H9 (cell line): ENCODE measurements around the gene PXN. TPM values are rescaled to one million over a fixed set of nuclear protein-coding genes. Genes with fewer than 3 reads are reported as not detected.

Source experiments
- DNase-seq: peaks from one replicate; pipeline ENCODE4 v3.0.0-alpha.2; 2017
- H2AFZ ChIP-seq: one replicate; pipeline ENCODE4 v1.6.1; 2013; ENCODE audit warnings: mild to moderate bottlenecking, low read length, control low read depth, moderate library complexity
- H2AK5ac ChIP-seq: 2 replicates; pipeline ENCODE4 v1.6.1; 2013; ENCODE audit warnings: low read length, control low read depth, mixed read lengths; ENCODE audit not compliant: insufficient read length
- H2BK120ac ChIP-seq: one replicate; pipeline ENCODE4 v1.6.1; 2013; ENCODE audit warnings: low read depth, mild to moderate bottlenecking, low read length, control low read depth, inconsistent platforms; ENCODE audit not compliant: poor library complexity, severe bottlenecking
- H2BK12ac ChIP-seq: 2 replicates; pipeline ENCODE4 v1.6.1; 2013; ENCODE audit warnings: low read length, control low read depth, mixed read lengths, low read depth; ENCODE audit not compliant: insufficient read length
- H2BK15ac ChIP-seq: 2 replicates; pipeline ENCODE4 v1.6.1; 2013; ENCODE audit warnings: low read depth, low read length, control low read depth
- H2BK20ac ChIP-seq: one replicate; pipeline ENCODE4 v1.6.1; 2013; ENCODE audit warnings: low read depth, mild to moderate bottlenecking, low read length, control low read depth, inconsistent platforms; ENCODE audit not compliant: poor library complexity, severe bottlenecking
- H2BK5ac ChIP-seq: 2 replicates; pipeline ENCODE4 v1.6.1; 2013; ENCODE audit warnings: low read length, control low read depth, mixed read lengths; ENCODE audit not compliant: insufficient read length
- H3K14ac ChIP-seq: 2 replicates; pipeline ENCODE4 v1.6.1; 2013; ENCODE audit warnings: low read length, control low read depth; ENCODE audit not compliant: insufficient read depth
- H3K18ac ChIP-seq: 2 replicates; pipeline ENCODE4 v1.6.1; 2013; ENCODE audit warnings: low read depth, mild to moderate bottlenecking, mixed read lengths, low read length, control low read depth; ENCODE audit not compliant: insufficient read length
- H3K23ac ChIP-seq: 2 replicates; pipeline ENCODE4 v1.6.1; 2013; ENCODE audit warnings: low read length, control low read depth, mixed read lengths, low read depth; ENCODE audit not compliant: insufficient read length
- H3K23me2 ChIP-seq: 2 replicates; pipeline ENCODE4 v1.6.1; 2013; ENCODE audit warnings: low read depth, mild to moderate bottlenecking, mixed read lengths, low read length, control low read depth; ENCODE audit not compliant: insufficient read length, poor library complexity, severe bottlenecking
- H3K27ac ChIP-seq: 2 replicates; pipeline ENCODE4 v1.5.1; 2013; ENCODE audit warnings: low read length, control low read depth, mixed read lengths, low read depth; ENCODE audit not compliant: insufficient read length
- H3K27me3 ChIP-seq: 2 replicates; pipeline ENCODE4 v1.6.1; 2013; ENCODE audit warnings: low read length, control low read depth, inconsistent platforms; ENCODE audit not compliant: insufficient read depth
- H3K4ac ChIP-seq: 2 replicates; pipeline ENCODE4 v1.6.1; 2013; ENCODE audit warnings: low read depth, mild to moderate bottlenecking, control low read depth, inconsistent platforms, low read length, moderate library complexity
- H3K4me1 ChIP-seq: 2 replicates; pipeline ENCODE4 v1.6.1; 2013; ENCODE audit warnings: low read length, control low read depth, inconsistent platforms; ENCODE audit not compliant: insufficient read depth
- H3K4me2 ChIP-seq: 2 replicates; pipeline ENCODE4 v1.6.1; 2013; ENCODE audit warnings: low read length, control low read depth, mixed read lengths; ENCODE audit not compliant: insufficient read length, insufficient read depth
- H3K56ac ChIP-seq: 2 replicates; pipeline ENCODE4 v1.6.1; 2013; ENCODE audit warnings: low read depth, mild to moderate bottlenecking, mixed read lengths, low read length, control low read depth; ENCODE audit not compliant: insufficient read length
- H3K79me1 ChIP-seq: 2 replicates; pipeline ENCODE4 v1.6.1; 2013; ENCODE audit warnings: low read depth, mild to moderate bottlenecking, moderate library complexity, low read length, control low read depth, inconsistent platforms; ENCODE audit not compliant: insufficient read depth, poor library complexity, severe bottlenecking
- H3K79me2 ChIP-seq: 2 replicates; pipeline ENCODE4 v1.6.1; 2013; ENCODE audit warnings: low read length, control low read depth, inconsistent platforms; ENCODE audit not compliant: insufficient read depth
- H3K9ac ChIP-seq: 2 replicates; pipeline ENCODE4 v1.6.1; 2013; ENCODE audit warnings: low read length, control low read depth, mixed read lengths; ENCODE audit not compliant: insufficient read length; ENCODE audit errors: extremely low read depth
- H3K9me3 ChIP-seq: one replicate; pipeline ENCODE4 v1.6.1; 2013; ENCODE audit warnings: low read depth, low read length, inconsistent platforms; ENCODE audit not compliant: control insufficient read depth
- H3T11ph ChIP-seq: one replicate; pipeline ENCODE4 v1.6.1; 2013; ENCODE audit warnings: mild to moderate bottlenecking, low read length, control low read depth, inconsistent platforms
- H4K20me1 ChIP-seq: one replicate; pipeline ENCODE4 v1.6.1; 2013; ENCODE audit not compliant: control insufficient read depth, insufficient read length, insufficient read depth
- H4K5ac ChIP-seq: 2 replicates; pipeline ENCODE4 v1.6.1; 2013; ENCODE audit warnings: low read depth, mild to moderate bottlenecking, mixed read lengths, low read length, control low read depth; ENCODE audit not compliant: insufficient read length
- H4K8ac ChIP-seq: replicated peaks from 2 replicates; pipeline ENCODE4 v1.6.1; 2013; ENCODE audit warnings: low read length, control low read depth, mixed read lengths, low read depth; ENCODE audit not compliant: insufficient read length
- H4K91ac ChIP-seq: 2 replicates; pipeline ENCODE4 v1.6.1; 2013; ENCODE audit warnings: low read depth, mild to moderate bottlenecking, moderate library complexity, mixed read lengths, low read length, control low read depth; ENCODE audit not compliant: insufficient read length
- H3K27ac Mint-ChIP-seq, 3 experiments: 2 replicates in 2 of 3; 3 replicates in 1 of 3; pipeline ENCODE4 v1.8.0; 2020 to 2021; ENCODE audit warnings: mixed read lengths in 3 of 3, mild to moderate bottlenecking in 1 of 3, moderate library complexity in 1 of 3
- H3K27me3 Mint-ChIP-seq: 2 replicates; pipeline ENCODE4 v1.8.0; 2021; ENCODE audit warnings: low read depth, mild to moderate bottlenecking, moderate library complexity, mixed read lengths
- H3K36me3 Mint-ChIP-seq, 3 experiments: 2 replicates in 2 of 3; 3 replicates in 1 of 3; pipeline ENCODE4 v1.8.0; 2020 to 2021; ENCODE audit warnings: low read depth in 3 of 3, mixed read lengths in 3 of 3; ENCODE audit not compliant: insufficient read depth in 1 of 3
- H3K4me1 Mint-ChIP-seq, 2 experiments: 2 replicates each; pipeline ENCODE4 v1.8.0; 2020; ENCODE audit warnings: mixed read lengths in 2 of 2
- H3K4me3 Mint-ChIP-seq, 2 experiments: 2 replicates in 1 of 2; 3 replicates in 1 of 2; pipeline ENCODE4 v1.8.0; 2020 to 2021; ENCODE audit warnings: mild to moderate bottlenecking in 2 of 2, mixed read lengths in 2 of 2, moderate library complexity in 1 of 2
- H3K9me3 Mint-ChIP-seq, 2 experiments: 2 replicates in 1 of 2; 3 replicates in 1 of 2; pipeline ENCODE4 v1.8.0; 2020; ENCODE audit warnings: mild to moderate bottlenecking in 2 of 2, mixed read lengths in 2 of 2, moderate library complexity in 1 of 2
- WGBS: extraction: QIAGEN DNeasy Blood & Tissue Kit; methylation state at CpG from one replicate; pipeline ENCODE4 v1.1.7; 2013; ENCODE audit warnings: missing lambda C conversion rate, low lambda C conversion rate, mixed read lengths; ENCODE audit not compliant: insufficient read length; ENCODE audit errors: extremely low coverage; 5-methylcytosine and 5-hydroxymethylcytosine counted together
- total RNA-seq: library from RNA; stranded (reverse); gene quantifications from 2 replicates; pipeline ENCODE4 v1.2.1, GENCODE V29; 2021
- TF ChIP-seq, protein P1 (sequence below): fragments of 200-600 bp; sonication (generic); conservative IDR thresholded peaks from 3 replicates; pipeline ENCODE4 v1.8.0; 2021; ENCODE audit warnings: antibody characterized with exemption, mild to moderate bottlenecking

The PXN gene
- total RNA-seq, 1 experiment from 2014 or later = 92.8 TPM

DNA sequence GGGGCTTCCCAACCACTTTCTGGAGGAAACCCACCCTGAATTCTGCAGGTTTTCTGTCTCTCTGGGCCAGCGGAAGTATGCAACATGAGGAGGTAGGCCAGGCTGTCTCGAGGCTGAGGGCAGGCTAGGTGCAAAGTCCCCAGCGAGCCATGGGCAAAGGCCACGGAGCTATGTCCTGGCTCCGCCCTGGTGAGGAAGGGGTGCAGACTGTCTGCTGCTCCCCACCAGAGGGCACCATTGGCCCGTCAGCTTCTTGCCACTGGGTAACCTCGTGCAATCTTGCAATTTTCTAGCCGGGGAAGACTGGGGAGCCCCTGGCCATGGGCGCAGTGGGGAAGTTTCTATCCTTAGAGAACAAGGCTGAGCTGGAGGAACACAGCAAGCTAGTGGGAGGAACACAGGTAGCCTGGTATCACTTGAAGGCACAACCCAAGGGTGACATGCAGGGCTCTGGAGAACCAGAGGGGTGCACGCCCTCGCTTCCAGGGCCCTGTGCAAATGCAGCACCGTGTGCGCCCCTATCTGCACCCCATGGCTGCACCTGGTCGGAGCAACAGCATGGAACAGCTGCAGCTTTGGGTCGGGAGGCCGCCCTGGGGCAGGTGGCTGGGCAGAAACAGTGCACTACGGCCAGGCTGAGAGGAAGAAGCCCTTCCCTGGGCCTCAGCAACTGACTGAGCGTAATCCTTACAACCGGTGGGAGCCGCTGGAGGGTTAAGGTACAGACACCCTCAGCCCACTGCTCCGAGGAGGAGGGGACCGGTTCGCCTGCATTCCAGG lies 37.0 kb downstream of the PXN start:
- Histone ChIP-seq H2BK15ac (no peak overlapping the region), H2BK12ac (no peak overlapping the region), H3K23me2 (peaks cover 3% of the 10 kb centered on the region), H3K18ac (peak overlapping the region; percentile 93), H3K79me1 (no peaks in the 10 kb centered on the region), H3K4me1 (peaks cover 26% of the 10 kb centered on the region), H3K27ac (peak overlapping the region; percentile 49), H3K79me2 (peaks cover 3% of the 10 kb centered on the region; the same call in 1 of the 2 replicates), H2AFZ (no peak overlapping the region), H3K23ac (no peak overlapping the region), H3K4ac (no peak overlapping the region; the same call in 1 of the 2 replicates), H3K56ac (no peak overlapping the region), H3K9me3 (no peaks in the 10 kb centered on the region), H3K4me2 (peak overlapping the region; percentile 20), H4K20me1 (no peaks in the 10 kb centered on the region), H2AK5ac (no peak overlapping the region), H2BK5ac (no peak overlapping the region), H3K9ac (peak overlapping the region; percentile 23), H3K14ac (peak overlapping the region; percentile 89), H3T11ph (no peak overlapping the region), H3K27me3 (no peaks in the 10 kb centered on the region), H2BK20ac (no peak overlapping the region), H4K8ac (no peak overlapping the region), H4K5ac (no peak overlapping the region), H2BK120ac (no peak overlapping the region), H4K91ac (no peak overlapping the region)
- Mint-ChIP-seq H3K36me3 (peaks cover 3 to 14% (median 10%) of the 10 kb centered on the region in 3 experiments; a peak in 6 of 7 replicates), H3K9me3 (no peaks in the 10 kb centered on the region), H3K27me3 (no peaks in the 10 kb centered on the region), H3K27ac (peak overlapping the region; percentile 99), H3K4me3 (peak overlapping the region; percentile 52 to 72), H3K4me1 (peaks cover 71 to 75% of the 10 kb centered on the region in 2 experiments)
- TF ChIP-seq, protein P1, sequence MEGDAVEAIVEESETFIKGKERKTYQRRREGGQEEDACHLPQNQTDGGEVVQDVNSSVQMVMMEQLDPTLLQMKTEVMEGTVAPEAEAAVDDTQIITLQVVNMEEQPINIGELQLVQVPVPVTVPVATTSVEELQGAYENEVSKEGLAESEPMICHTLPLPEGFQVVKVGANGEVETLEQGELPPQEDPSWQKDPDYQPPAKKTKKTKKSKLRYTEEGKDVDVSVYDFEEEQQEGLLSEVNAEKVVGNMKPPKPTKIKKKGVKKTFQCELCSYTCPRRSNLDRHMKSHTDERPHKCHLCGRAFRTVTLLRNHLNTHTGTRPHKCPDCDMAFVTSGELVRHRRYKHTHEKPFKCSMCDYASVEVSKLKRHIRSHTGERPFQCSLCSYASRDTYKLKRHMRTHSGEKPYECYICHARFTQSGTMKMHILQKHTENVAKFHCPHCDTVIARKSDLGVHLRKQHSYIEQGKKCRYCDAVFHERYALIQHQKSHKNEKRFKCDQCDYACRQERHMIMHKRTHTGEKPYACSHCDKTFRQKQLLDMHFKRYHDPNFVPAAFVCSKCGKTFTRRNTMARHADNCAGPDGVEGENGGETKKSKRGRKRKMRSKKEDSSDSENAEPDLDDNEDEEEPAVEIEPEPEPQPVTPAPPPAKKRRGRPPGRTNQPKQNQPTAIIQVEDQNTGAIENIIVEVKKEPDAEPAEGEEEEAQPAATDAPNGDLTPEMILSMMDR = peak; percentile 93
- DNase-seq = peak; percentile 99
- no CpG with 5 or more reads among the region's 23 CpGs for WGBS
